ENCODE data around the gene RDH13.
"Not testable (repeated sequence)": the region's sequence is repeated elsewhere in the genome, so short reads cannot be mapped to it uniquely, and the experiment has no call there.

Gene RDH13

DNA sequence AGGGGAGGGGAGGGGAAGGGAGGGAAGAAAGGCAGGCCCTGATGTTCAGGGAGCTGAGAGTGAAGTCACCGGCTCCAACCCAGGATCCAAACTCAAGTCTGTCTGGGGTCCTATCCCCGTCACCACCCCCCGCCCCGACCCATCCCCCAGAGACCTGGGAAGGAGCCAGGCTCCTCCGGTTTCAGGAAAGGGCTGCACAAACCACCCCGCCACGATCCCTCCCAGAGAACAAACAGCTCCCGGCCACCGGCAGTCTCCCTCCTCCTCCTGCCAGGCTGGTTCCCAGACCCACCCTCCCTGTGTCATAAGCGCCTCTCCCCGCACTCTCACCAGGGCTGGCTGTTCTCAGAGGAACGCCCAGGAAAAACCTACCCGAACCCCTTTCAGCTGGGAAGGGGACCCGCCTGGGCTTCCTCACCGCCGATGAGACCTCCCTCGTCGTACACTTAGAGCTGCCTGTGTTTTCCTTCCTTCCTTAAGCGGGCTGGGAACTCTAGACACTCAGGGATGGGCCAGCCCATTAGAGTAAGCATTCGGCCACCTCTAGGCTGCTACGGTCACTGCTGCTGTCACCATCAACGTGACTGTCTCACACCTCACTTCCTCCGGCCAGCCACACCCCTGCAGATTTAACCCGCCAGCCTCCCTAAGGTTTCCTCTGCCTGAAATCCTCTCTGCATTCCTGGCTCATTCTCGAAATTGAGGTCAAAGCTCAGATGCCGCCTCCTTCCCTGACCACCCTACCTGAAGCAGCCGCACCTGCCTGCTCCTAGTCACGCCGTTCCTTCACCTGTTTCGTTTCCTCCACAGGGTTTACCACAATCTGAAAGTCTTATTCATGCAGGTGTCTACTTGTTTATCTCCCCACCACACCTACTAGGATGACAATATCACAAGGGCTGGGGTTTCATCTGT is 6.3 kb upstream of the RDH13 start:
- no peak overlapping the region for H3K4me2 ChIP-seq (ENCODE audit: low read length)
- no peak overlapping the region for H3K27ac ChIP-seq (ENCODE audit: low read depth, low read length)
- no peak for TF ChIP-seq EZH2phosphoT487 (IDR thresholded peaks at IDR 0.05; ENCODE audit: borderline replicate concordance, low read length)
- TF ChIP-seq, protein P1, sequence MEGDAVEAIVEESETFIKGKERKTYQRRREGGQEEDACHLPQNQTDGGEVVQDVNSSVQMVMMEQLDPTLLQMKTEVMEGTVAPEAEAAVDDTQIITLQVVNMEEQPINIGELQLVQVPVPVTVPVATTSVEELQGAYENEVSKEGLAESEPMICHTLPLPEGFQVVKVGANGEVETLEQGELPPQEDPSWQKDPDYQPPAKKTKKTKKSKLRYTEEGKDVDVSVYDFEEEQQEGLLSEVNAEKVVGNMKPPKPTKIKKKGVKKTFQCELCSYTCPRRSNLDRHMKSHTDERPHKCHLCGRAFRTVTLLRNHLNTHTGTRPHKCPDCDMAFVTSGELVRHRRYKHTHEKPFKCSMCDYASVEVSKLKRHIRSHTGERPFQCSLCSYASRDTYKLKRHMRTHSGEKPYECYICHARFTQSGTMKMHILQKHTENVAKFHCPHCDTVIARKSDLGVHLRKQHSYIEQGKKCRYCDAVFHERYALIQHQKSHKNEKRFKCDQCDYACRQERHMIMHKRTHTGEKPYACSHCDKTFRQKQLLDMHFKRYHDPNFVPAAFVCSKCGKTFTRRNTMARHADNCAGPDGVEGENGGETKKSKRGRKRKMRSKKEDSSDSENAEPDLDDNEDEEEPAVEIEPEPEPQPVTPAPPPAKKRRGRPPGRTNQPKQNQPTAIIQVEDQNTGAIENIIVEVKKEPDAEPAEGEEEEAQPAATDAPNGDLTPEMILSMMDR (IDR thresholded peaks at IDR 0.05; ENCODE audit: low read depth, low read length, poor library complexity, severe bottlenecking): no peak
- H3K9me2 ChIP-seq (replicated peaks; ENCODE audit: control insufficient read depth, low read length): no peaks in the 10 kb centered on the region
- H3K4me3 ChIP-seq (ENCODE audit: low read length): no peak overlapping the region
- peaks cover 8% of the 10 kb centered on the region for H3K4me1 ChIP-seq (ENCODE audit: control insufficient read depth, low read length)
- H3K27me3 ChIP-seq (ENCODE audit: control insufficient read depth, low read length): peaks cover 33% of the 10 kb centered on the region
- no peaks in the 10 kb centered on the region for H4K20me1 ChIP-seq (ENCODE audit: control insufficient read depth, insufficient read depth, low read depth, low read length)
- H3K9me3 ChIP-seq (ENCODE audit: control insufficient read depth, insufficient read depth, low read length): no peaks in the 10 kb centered on the region
- H3K79me2 ChIP-seq (ENCODE audit: control insufficient read depth, low read length): no peaks in the 10 kb centered on the region
- no peaks in the 10 kb centered on the region for H3F3A ChIP-seq (ENCODE audit: control insufficient read depth, insufficient read depth)
- H3K36me3 ChIP-seq (ENCODE audit: control insufficient read depth, low read length): no peaks in the 10 kb centered on the region

DNA sequence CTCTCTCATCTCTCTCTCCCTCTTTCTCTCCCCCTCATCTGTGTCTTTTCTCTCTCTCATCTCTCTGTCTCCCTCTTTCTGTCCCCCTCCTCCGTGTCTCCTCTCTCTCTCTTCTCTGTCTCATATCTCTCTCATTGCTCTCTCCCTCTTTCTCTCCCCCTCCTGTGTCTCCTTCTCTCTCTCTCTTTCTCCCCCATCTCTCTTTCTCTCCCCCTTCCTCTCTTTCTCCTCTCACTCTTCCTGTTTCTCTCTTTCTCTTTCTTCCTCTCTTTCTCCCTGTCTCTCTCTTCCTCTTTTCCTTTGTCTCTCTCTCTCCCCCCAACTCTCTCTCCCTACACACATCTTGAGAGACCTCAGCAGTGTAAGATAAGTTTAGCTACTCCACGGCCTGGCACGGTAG is 4.9 kb upstream of the RDH13 start:
- no peak for TF ChIP-seq EZH2phosphoT487 (IDR thresholded peaks at IDR 0.05; ENCODE audit: borderline replicate concordance, low read length)
- Histone ChIP-seq H3F3A (ENCODE audit: control insufficient read depth, insufficient read depth) (no peaks in the 10 kb centered on the region), H3K4me1 (ENCODE audit: control insufficient read depth, low read length) (peaks cover 10% of the 10 kb centered on the region), H3K27me3 (ENCODE audit: control insufficient read depth, low read length) (peaks cover 33% of the 10 kb centered on the region), H3K4me2 (ENCODE audit: low read length) (no peak overlapping the region), H3K4me3 (ENCODE audit: low read length) (no peak overlapping the region), H4K20me1 (ENCODE audit: control insufficient read depth, insufficient read depth, low read depth, low read length) (no peaks in the 10 kb centered on the region), H3K9me3 (ENCODE audit: control insufficient read depth, insufficient read depth, low read length) (no peaks in the 10 kb centered on the region), H3K27ac (ENCODE audit: low read depth, low read length) (no peak overlapping the region), H3K9me2 (replicated peaks; ENCODE audit: control insufficient read depth, low read length) (no peaks in the 10 kb centered on the region), H3K79me2 (ENCODE audit: control insufficient read depth, low read length) (no peaks in the 10 kb centered on the region), H3K36me3 (ENCODE audit: control insufficient read depth, low read length) (no peaks in the 10 kb centered on the region)

DNA sequence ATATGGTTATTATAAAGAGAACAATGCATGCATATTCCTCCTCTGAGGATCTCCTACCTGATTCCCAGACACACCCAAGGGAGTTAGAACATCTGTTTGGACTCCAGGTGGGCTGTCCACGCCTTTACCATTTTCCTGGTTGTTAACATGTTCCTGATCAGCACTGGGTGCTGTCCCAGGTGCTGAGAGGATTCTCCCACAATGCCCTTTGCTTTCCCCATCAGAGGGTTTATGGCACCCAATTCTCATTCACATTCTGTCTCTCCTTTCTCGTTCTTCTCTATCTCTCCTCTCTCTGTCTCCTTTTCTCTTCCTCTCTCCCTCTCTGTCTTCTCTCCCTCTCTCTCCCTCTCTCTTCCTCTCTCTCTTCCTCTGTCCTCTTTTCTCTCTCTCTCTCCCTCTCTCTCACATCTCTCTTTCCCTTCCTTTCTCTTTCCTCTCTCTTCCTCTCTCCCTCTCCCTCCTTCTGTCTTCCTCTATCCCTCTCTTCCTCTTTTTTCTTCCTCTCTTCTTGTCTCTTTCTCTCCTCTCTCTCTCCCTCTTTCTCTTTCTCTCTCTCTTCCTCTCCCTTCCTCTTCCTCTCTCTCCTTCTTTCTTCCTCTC is 3.3 kb upstream of the RDH13 start:
- no peaks in the 10 kb centered on the region for H3F3A ChIP-seq (ENCODE audit: control insufficient read depth, insufficient read depth)
- no peak overlapping the region for H3K27ac ChIP-seq (ENCODE audit: low read depth, low read length)
- H3K9me2 ChIP-seq (replicated peaks; ENCODE audit: control insufficient read depth, low read length): no peaks in the 10 kb centered on the region
- TF ChIP-seq EZH2phosphoT487 (IDR thresholded peaks at IDR 0.05; ENCODE audit: borderline replicate concordance, low read length): no peak
- TF ChIP-seq, protein P1 (IDR thresholded peaks at IDR 0.05; ENCODE audit: low read depth, low read length, poor library complexity, severe bottlenecking): no peak
- peaks cover 20% of the 10 kb centered on the region for H3K4me1 ChIP-seq (ENCODE audit: control insufficient read depth, low read length)
- no peak overlapping the region for H3K4me2 ChIP-seq (ENCODE audit: low read length)
- H3K27me3 ChIP-seq (ENCODE audit: control insufficient read depth, low read length): peaks cover 24% of the 10 kb centered on the region
- peaks cover 16% of the 10 kb centered on the region for H3K79me2 ChIP-seq (ENCODE audit: control insufficient read depth, low read length)
- H3K36me3 ChIP-seq (ENCODE audit: control insufficient read depth, low read length): no peaks in the 10 kb centered on the region; the same call in 1 of the 2 replicates
- 0 out of 2 replicates have a peak, but pooled peaks cover 3% of the 10 kb centered on the region for H4K20me1 ChIP-seq (ENCODE audit: control insufficient read depth, insufficient read depth, low read depth, low read length)
- H3K4me3 ChIP-seq (ENCODE audit: low read length): no peak overlapping the region
- H3K9me3 ChIP-seq (ENCODE audit: control insufficient read depth, insufficient read depth, low read length): no peaks in the 10 kb centered on the region

DNA sequence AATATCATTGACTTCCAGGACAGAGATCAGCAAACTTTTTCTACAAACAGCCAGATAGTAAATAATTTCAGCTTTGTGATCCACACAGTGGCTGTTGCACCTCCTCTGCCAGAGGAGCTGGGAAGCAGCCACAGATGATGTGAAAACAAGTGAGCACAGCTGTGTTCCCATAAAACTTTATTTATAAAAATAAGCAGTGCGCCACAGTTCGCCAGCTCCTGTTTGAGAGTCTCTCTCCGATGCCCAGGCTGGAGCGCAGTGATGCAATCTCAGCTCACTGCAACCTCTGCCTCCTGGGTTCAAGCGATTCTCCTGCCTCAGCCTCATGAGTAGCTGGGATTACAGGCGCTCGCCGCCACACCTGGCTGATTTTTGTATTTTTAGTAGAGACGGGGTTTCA is 2.6 kb upstream of the RDH13 start:
- not testable (repeated sequence) for H3K36me3 ChIP-seq (ENCODE audit: control insufficient read depth, low read length); H3K27ac ChIP-seq (ENCODE audit: low read depth, low read length)
- H3K27me3 ChIP-seq (ENCODE audit: control insufficient read depth, low read length): peaks cover 19% of the 10 kb centered on the region

More for the DNA sequence above, 2.6 kb upstream of the RDH13 start:
- not testable (repeated sequence) for H3K9me2 ChIP-seq (replicated peaks; ENCODE audit: control insufficient read depth, low read length); H3K4me2 ChIP-seq (ENCODE audit: low read length); H3F3A ChIP-seq (ENCODE audit: control insufficient read depth, insufficient read depth); H3K4me3 ChIP-seq (ENCODE audit: low read length); H3K9me3 ChIP-seq (ENCODE audit: control insufficient read depth, insufficient read depth, low read length); H4K20me1 ChIP-seq (ENCODE audit: control insufficient read depth, insufficient read depth, low read depth, low read length)
- peaks cover 20% of the 10 kb centered on the region for H3K79me2 ChIP-seq (ENCODE audit: control insufficient read depth, low read length)
- peaks cover 20% of the 10 kb centered on the region for H3K4me1 ChIP-seq (ENCODE audit: control insufficient read depth, low read length)
